LNCaP clone FGC (cell line): ENCODE data around the gene RIMBP3C.
"Not testable (repeated sequence)": the region's sequence is repeated elsewhere in the genome, so short reads cannot be mapped to it uniquely, and the experiment has no call there.

Experiments
- DNase-seq: peaks from one replicate; pipeline ENCODE4 v3.0.0-alpha.2; 2011; ENCODE audit warnings: low read depth
- H3K4me3 ChIP-seq: 2 replicates; pipeline ENCODE4 v1.5.1; 2011; ENCODE audit warnings: mild to moderate bottlenecking, low read depth, low read length, control low read depth

Gene RIMBP3C

DNA sequence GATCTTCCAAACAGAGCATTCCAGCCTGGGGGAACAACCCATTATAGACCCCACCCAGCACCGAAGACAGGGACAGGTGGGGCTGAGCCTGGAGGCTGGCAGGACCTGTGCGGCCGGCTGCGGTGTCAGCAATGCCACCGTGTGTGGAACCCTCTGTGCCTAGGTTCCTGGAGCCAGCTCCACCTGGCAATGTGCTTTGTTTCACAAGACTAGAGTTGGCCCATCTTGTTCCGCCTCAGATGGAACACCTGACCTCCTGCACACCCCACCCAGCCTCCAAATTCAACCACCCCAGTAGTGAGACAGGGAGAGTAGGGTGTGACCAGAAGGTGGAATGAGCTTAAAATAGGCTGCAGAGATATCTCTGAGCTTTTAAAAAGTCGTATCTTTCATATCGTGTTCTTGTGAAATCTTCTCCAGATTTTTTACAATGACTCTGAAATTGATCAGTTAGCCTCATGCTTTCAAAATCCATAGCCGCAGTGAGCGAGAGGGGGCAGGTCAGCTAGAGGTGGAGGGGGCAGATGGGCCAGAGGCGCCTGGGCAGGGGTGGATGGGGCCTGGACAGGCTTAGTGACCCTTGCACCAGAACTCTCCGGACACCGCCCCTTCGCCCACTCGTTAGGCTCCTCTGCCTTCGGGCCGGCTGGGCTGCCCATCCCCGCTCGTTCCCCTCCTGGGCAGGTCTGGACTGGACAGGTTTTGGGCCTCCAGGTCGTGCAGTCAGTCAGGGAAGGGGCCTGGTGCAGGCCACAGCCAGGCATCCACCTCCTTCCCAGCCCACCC is 18.2 kb downstream of the RIMBP3C start:
- H3K4me3 ChIP-seq, DNase-seq: not testable (repeated sequence)

- H3K4me3 ChIP-seq, DNase-seq: not testable (repeated sequence)
Observed at GRCh38 chr22:21531525-21531924, 19.7 kb downstream of the RIMBP3C start.

GRCh38 chr22:21526705-21527500 is 24.4 kb downstream of the RIMBP3C start:
- DNase-seq, H3K4me3 ChIP-seq: not testable (repeated sequence)

GRCh38 chr22:21516970-21517764 is 34.1 kb downstream of the RIMBP3C start:
- not testable (repeated sequence) for DNase-seq, H3K4me3 ChIP-seq

DNA sequence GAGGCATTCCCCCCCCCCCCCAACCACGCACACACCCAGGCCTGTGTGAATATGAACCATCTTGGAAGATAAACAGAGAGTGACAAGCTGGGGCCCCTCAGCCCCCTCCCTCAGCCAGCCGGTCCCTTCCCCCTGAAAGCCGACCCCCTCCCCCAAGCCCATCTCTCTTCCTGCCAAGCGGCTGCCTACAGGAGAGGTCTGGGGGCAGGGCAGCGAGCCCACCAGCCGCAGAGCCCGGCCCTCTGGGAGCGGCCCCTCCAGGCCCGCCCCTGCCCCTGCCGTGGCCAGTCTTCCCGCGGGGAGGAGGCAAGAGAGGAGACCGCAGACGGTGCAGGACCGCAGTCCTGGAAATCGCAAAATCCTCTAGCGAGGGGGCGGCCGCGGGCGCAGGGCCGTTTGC is 34.7 kb downstream of the RIMBP3C start:
- H3K4me3 ChIP-seq, DNase-seq: not testable (repeated sequence)

- not testable (repeated sequence) for H3K4me3 ChIP-seq, DNase-seq
Observed at GRCh38 chr22:21515234-21515633, 36.0 kb downstream of the RIMBP3C start.

GRCh38 chr22:21514117-21514516 is 37.1 kb downstream of the RIMBP3C start:
- not testable (repeated sequence) for H3K4me3 ChIP-seq, DNase-seq

DNA sequence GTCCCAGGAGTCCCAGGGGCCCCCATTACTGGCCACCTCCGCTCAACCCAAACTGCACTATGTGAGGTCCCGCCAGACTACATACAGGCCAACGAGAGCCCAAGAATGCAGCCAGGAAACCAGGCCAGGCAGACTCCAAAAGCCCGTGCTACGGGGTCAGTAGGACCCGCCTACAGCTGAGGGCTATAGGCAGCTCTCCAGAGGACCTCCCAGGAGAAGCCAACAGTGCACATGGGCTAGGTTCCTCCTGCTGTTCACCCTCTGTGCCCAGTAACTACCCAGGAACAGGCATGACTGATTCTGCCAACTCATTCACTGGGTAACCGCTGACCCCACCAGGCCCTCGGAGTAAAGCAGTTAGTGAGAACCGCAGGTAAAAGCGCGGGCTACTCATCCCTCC is 39.2 kb downstream of the RIMBP3C start:
- not testable (repeated sequence) for DNase-seq, H3K4me3 ChIP-seq

DNA sequence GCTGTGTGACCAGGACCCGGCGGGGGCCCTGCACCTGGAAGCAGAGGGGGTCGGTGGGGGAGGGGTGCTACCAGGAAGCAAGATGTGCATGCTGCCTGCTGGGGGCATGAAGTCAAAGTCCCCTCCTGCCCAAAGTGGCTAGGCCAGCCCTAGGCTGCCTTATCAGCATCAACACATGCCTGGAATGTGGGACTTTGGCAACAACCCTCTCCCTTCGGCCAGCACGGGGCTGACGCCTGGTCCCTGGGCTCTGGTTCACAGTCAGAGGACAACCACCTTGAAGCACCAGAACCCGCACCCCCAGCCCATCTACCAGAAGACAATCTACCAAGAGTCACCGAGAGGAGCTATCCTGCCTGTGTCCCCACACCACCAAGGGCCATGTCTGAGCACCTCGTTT is 40.9 kb downstream of the RIMBP3C start:
- H3K4me3 ChIP-seq, DNase-seq: not testable (repeated sequence)

- DNase-seq, H3K4me3 ChIP-seq: not testable (repeated sequence)
Observed at GRCh38 chr22:21499623-21500506, 51.4 kb downstream of the RIMBP3C start.

GRCh38 chr22:21498489-21498888 is 52.8 kb downstream of the RIMBP3C start:
- not testable (repeated sequence) for DNase-seq

GRCh38 chr22:21497984-21498383 is 53.3 kb downstream of the RIMBP3C start:
- DNase-seq, H3K4me3 ChIP-seq: not testable (repeated sequence)

More at GRCh38 chr22:21498489-21498888, 52.8 kb downstream of the RIMBP3C start:
- H3K4me3 ChIP-seq = not testable (repeated sequence)
